K562 (cell line): ENCODE measurements around the gene OPRM1. TPM values are rescaled to one million over a fixed set of nuclear protein-coding genes. Genes with fewer than 3 reads are reported as not detected.

Experiments
- ATAC-seq: fragments of 200-7000 bp; cut with Tn5 transposase; 3 replicates; pipeline ENCODE4 v1.9.1; 2020; ENCODE audit warnings: moderate library complexity
- BruUV-seq: library from RNA; stranded (reverse); fragments of 400-500 nt; replicated peaks from 2 replicates; lab custom pipeline; 2021; lab: Mats Ljungman, UMichigan
- CTCF ChIA-PET: fragments of 300-600 bp; formaldehyde crosslinking; extraction: SDS; loops from one replicate; lab custom pipeline; 2021; ENCODE audit warnings: low intra/inter-chr PET ratio; lab: Yijun Ruan, JAX
- POLR2A ChIA-PET: fragments of 300-600, 350-650 bp; sonication (Branson Sonifier 250); formaldehyde crosslinking; extraction: SDS; loops from one replicate; lab custom pipeline; 2021; ENCODE audit warnings: antibody characterized with exemption, inconsistent platforms; lab: Yijun Ruan, JAX
- DNase-seq, 4 experiments: peaks; one replicate each; pipeline versions ENCODE4 v3.0.0 to v3.0.0-alpha.2; 2011 to 2018; ENCODE audit warnings: low spot score in 3 of 4, mixed read lengths in 3 of 4; ENCODE audit errors: extremely low read depth in 1 of 4
- FAIRE-seq: peaks from 2 replicates; lab custom pipeline; 2011; peaks lifted over from hg19 to GRCh38; lab: Jason Lieb, UNC
- H2AFZ ChIP-seq: 2 replicates; pipeline ENCODE4 v1.6.0; 2011; ENCODE audit warnings: low read depth, low read length, control low read depth, inconsistent platforms
- H3K27ac ChIP-seq: fragments of 200-600 bp; 3 replicates; pipeline ENCODE4 v1.8.0; 2011; ENCODE audit warnings: low read depth, mild to moderate bottlenecking, control low read depth, inconsistent platforms, low read length, moderate library complexity, mixed read lengths; ENCODE audit errors: extremely low read depth
- H3K27me3 ChIP-seq, 2 experiments: fragments of 300-600 bp in 1 of 2; 2 replicates in 1 of 2; 3 replicates in 1 of 2; pipeline versions ENCODE4 v1.6.0 to v1.8.0; 2011; ENCODE audit warnings: inconsistent platforms in 2 of 2, low read length in 2 of 2, mild to moderate bottlenecking in 1 of 2, mixed read lengths in 1 of 2, moderate library complexity in 1 of 2; ENCODE audit not compliant: control insufficient read depth in 2 of 2, insufficient read depth in 2 of 2
- H3K36me3 ChIP-seq: fragments of 300-600 bp; 3 replicates; pipeline ENCODE4 v1.8.0; 2011; ENCODE audit warnings: mild to moderate bottlenecking, low read length, inconsistent platforms; ENCODE audit not compliant: control insufficient read depth, insufficient read depth
- H3K4me1 ChIP-seq, 2 experiments: fragments of 200-600 bp in 1 of 2; replicated peaks in 1 of 2; 2 replicates in 1 of 2; 3 replicates in 1 of 2; pipeline versions ENCODE4 v1.5.1 to v1.8.0; 2011; ENCODE audit warnings: inconsistent platforms in 2 of 2, low read length in 2 of 2, mild to moderate bottlenecking in 1 of 2, mixed read lengths in 1 of 2, moderate library complexity in 1 of 2; ENCODE audit not compliant: control insufficient read depth in 2 of 2, insufficient read depth in 2 of 2
- H3K4me2 ChIP-seq: 2 replicates; pipeline ENCODE4 v1.6.1; 2011; ENCODE audit warnings: low read length, control low read depth, inconsistent platforms, mixed read lengths; ENCODE audit not compliant: insufficient read depth
- H3K4me3 ChIP-seq: fragments of 200-600 bp; sonication (generic), shearing (Covaris generic); 2 replicates; pipeline ENCODE4 v1.5.1; 2016; ENCODE audit warnings: control low read depth, inconsistent platforms
- H3K79me2 ChIP-seq: fragments of 200-600 bp; 3 replicates; pipeline ENCODE4 v1.8.0; 2011; ENCODE audit warnings: low read length, inconsistent platforms; ENCODE audit not compliant: control insufficient read depth, insufficient read depth
- H3K9ac ChIP-seq, 2 experiments: 2 replicates each; pipeline versions ENCODE4 v1.6.0 to v1.6.1; 2011; ENCODE audit warnings: low read depth in 2 of 2, low read length in 2 of 2, control low read depth in 1 of 2, inconsistent platforms in 1 of 2, mild to moderate bottlenecking in 1 of 2, mixed read lengths in 1 of 2; ENCODE audit not compliant: insufficient read depth in 1 of 2
- H3K9me1 ChIP-seq: one replicate; pipeline ENCODE4 v1.6.0; 2011; ENCODE audit warnings: inconsistent platforms, mild to moderate bottlenecking, low read length, moderate library complexity; ENCODE audit not compliant: control insufficient read depth, insufficient read depth
- H3K9me3 ChIP-seq: replicated peaks from 2 replicates; pipeline ENCODE4 v1.5.1; 2011; ENCODE audit warnings: low read depth, low read length, inconsistent platforms; ENCODE audit not compliant: control insufficient read depth, insufficient read depth
- H4K20me1 ChIP-seq: replicated peaks from 2 replicates; pipeline ENCODE4 v1.6.1; 2011; ENCODE audit warnings: low read length, inconsistent platforms, mixed read lengths; ENCODE audit not compliant: control insufficient read depth, insufficient read depth
- CREB5 ChIP-seq: fragments of 250-450 bp; sonication (Bioruptor Pico); IDR thresholded peaks from 2 replicates; pipeline ENCODE4 v1.5.0; 2020; ENCODE audit warnings: mild to moderate bottlenecking
- MEF2A ChIP-seq: IDR thresholded peaks from 2 replicates; pipeline ENCODE4 v1.6.1; 2011; ENCODE audit warnings: low read depth, mild to moderate bottlenecking, low read length, moderate library complexity; ENCODE audit not compliant: control insufficient read depth
- PTRF ChIP-seq: fragments of 450-650 bp; IDR thresholded peaks from 2 replicates; pipeline ENCODE4 v1.6.1; 2016; ENCODE audit warnings: mild to moderate bottlenecking, missing genetic modification characterization, missing compliant biosample characterization
- RREB1 ChIP-seq: fragments of 250-450 bp; sonication (Bioruptor Pico); IDR thresholded peaks from 2 replicates; pipeline ENCODE4 v1.4.0; 2020
- SRSF9 ChIP-seq: fragments of 200-400 bp; formaldehyde crosslinking; IDR thresholded peaks from 2 replicates; pipeline ENCODE4 v1.6.1; 2017; ENCODE audit warnings: low read depth, low read length, borderline replicate concordance
- TCF7 ChIP-seq: sonication (generic); IDR thresholded peaks from 2 replicates; pipeline ENCODE4 v1.6.1; 2016; ENCODE audit warnings: antibody characterized with exemption, borderline replicate concordance
- WGBS: fragments of 100-300 bp; shearing (Covaris generic); methylation state at CpG from one replicate; pipeline ENCODE4 v1.1.6; 2016; ENCODE audit warnings: low coverage, mixed read lengths; ENCODE audit not compliant: insufficient coverage; ENCODE audit errors: missing lambda C conversion rate; 5-methylcytosine and 5-hydroxymethylcytosine counted together
- in situ Hi-C: fragments of 300-500 bp; cut with MboI; formaldehyde crosslinking; loops from 4 replicates; pipeline ENCODE4 v1.15.0; 2018; ENCODE audit warnings: inconsistent platforms, mixed read lengths
- intact Hi-C: fragments of 100-400 bp; cut with micrococcal nuclease; formaldehyde crosslinking; loops from 2 replicates; pipeline ENCODE4 v1.14.2; 2022
- polyA plus RNA-seq, 8 experiments: library from polyadenylated mRNA; depleted of rRNA in 4 of 8; stranded (reverse) in 5 of 8; unstranded in 3 of 8; fragments of >200 nt; fragmentation: Nextera tagmentation in 2 of 8; fragmentation: Illumina TruSeq in 1 of 8; extraction: Ambion mirVana in 2 of 8; extraction: Trizol in 1 of 8; gene quantifications; 2 replicates each; pipeline versions ENCODE4 v1.2.1 to v1.2.3, GENCODE V29; 2011 to 2014; ENCODE audit warnings: inconsistent platforms in 1 of 8, missing spikeins in 1 of 8
- total RNA-seq, 7 experiments: library from RNA; depleted of rRNA in 6 of 7; stranded (reverse); fragments of >200 nt in 6 of 7; fragmentation: Illumina TruSeq in 2 of 7; extraction: Trizol in 2 of 7; gene quantifications; 2 replicates each; pipeline versions ENCODE4 v1.2.1 to v1.2.3, GENCODE V29; 2011 to 2021; ENCODE audit warnings: low replicate concordance in 1 of 7

Gene OPRM1
- total and polyA plus RNA-seq, 9 of the 15 experiments (the other 6 are each of a cell fraction or from before 2014, with no cell fraction given) = not detected

GRCh38 chr6:154060076-154060475 is 21.0 kb downstream of the OPRM1 start:
- no TSS peak for BruUV-seq
- no peak for TF ChIP-seq TCF7
- no peak for TF ChIP-seq CREB5 (CRISPR knock-in tag)
- no peak for TF ChIP-seq PTRF (tag)
- no peak for TF ChIP-seq RREB1
- no peak for TF ChIP-seq SRSF9
- no peak for TF ChIP-seq MEF2A

More at GRCh38 chr6:154060076-154060475, 21.0 kb downstream of the OPRM1 start:
- no peaks in the 10 kb centered on the region for H3K27me3 ChIP-seq
- in situ Hi-C loops = no loop called here
- no peak for ATAC-seq
- intact Hi-C loops = no loop called here
- H4K20me1 ChIP-seq = no peaks in the 10 kb centered on the region
- H3K9ac ChIP-seq = no peak overlapping the region
- no peaks in the 10 kb centered on the region for H3K4me1 ChIP-seq
- no peak for FAIRE-seq
- H2AFZ ChIP-seq = no peak overlapping the region
- no peaks in the 10 kb centered on the region for H3K79me2 ChIP-seq
- no peaks in the 10 kb centered on the region for H3K9me1 ChIP-seq
- ChIA-PET CTCF (no interaction called here), POLR2A (no interaction called here)
- no peak for DNase-seq
- H3K4me2 ChIP-seq = no peak overlapping the region
- no peak overlapping the region for H3K4me3 ChIP-seq
- H3K36me3 ChIP-seq = no peaks in the 10 kb centered on the region
- H3K27ac ChIP-seq = no peak overlapping the region
- 0% methylated on average over 3 of the region's 3 CpGs for WGBS
- no peaks in the 10 kb centered on the region for H3K9me3 ChIP-seq
